ENCODE data around the gene CD83. TPM values are rescaled to one million over a fixed set of nuclear protein-coding genes. Genes with fewer than 3 reads are reported as not detected.

The CD83 gene
- polyA plus RNA-seq, 3 donors, result 74.5 to 326 (median 84.7) TPM

DNA sequence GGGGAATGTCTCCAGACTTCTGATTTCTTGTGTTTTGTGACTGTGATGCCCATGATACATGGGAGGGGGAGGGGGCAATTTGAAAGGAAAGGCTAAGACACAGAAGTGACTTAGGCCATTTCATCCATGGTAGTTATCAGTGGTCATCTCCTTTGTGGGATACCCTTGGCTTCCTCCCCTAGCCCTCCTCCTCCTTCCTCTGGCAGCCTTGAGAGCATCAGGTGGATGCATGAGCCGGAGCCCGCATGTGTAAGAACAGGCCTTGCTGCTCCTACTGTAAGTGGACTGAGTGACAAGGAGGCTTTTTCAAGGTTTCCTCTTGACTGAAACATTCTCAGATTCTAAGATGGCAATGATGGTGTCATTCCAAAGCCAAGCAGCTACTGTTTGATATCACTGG, 874 bp downstream of the CD83 start:
- no CpG with 5 or more reads among the region's 2 CpGs for WGBS (ENCODE audit: insufficient coverage)
- H3K79me2 ChIP-seq (ENCODE audit: insufficient read depth, low read length), result no peaks in the 10 kb centered on the region
- intact Hi-C loops (cut with micrococcal nuclease), result no loop called here
- Mint-ChIP-seq H3K27me3 (ENCODE audit: low read depth in 3 of 3) (peaks cover 1 to 13% (median 10%) of the 10 kb centered on the region in 3 donors), H3K4me1 (peaks cover 49% of the 10 kb centered on the region), H3K27ac (peak overlapping the region; percentile 93 to 96 (median 95)), H3K36me3 (peaks cover 29 to 47% of the 10 kb centered on the region in 2 donors), H3K4me3 (peak overlapping the region; percentile 97 to 99), H3K9me3 (peaks cover 0 to 5% (median 4%) of the 10 kb centered on the region in 7 donors)
- no peak for DNase-seq
- no peaks in the 10 kb centered on the region for H3K27me3 ChIP-seq (ENCODE audit: control insufficient read depth in 2 of 2, insufficient read depth in 2 of 2, low read length in 2 of 2)
- no peaks in the 10 kb centered on the region for H3K9me3 ChIP-seq (replicated peaks in 1 of 2; ENCODE audit: control insufficient read depth in 1 of 2, insufficient read depth in 1 of 2, low read length in 2 of 2)
- no peaks in the 10 kb centered on the region for H3K36me3 ChIP-seq (replicated peaks in 1 of 2; ENCODE audit: control insufficient read depth in 1 of 2, insufficient read depth in 2 of 2, low read length in 2 of 2)
- H4K20me1 ChIP-seq (ENCODE audit: insufficient read depth, low read length), result peaks cover 22% of the 10 kb centered on the region
- peak overlapping the region; percentile 82 for H3K4me2 ChIP-seq (replicated peaks; ENCODE audit: extremely low read depth, low read length, poor library complexity, severe bottlenecking)
- peak overlapping the region; percentile 83 to 86 for H3K27ac ChIP-seq (ENCODE audit: low read depth in 1 of 2, low read length in 2 of 2)
- peaks cover 43 to 56% of the 10 kb centered on the region in 2 donors for H3K4me1 ChIP-seq (ENCODE audit: control insufficient read depth in 1 of 2, insufficient read depth in 2 of 2, low read length in 2 of 2)
- no peak for TF ChIP-seq CTCF (IDR thresholded peaks at IDR 0.05)
- no peak overlapping the region for H2AFZ ChIP-seq (ENCODE audit: insufficient read depth, low read depth, low read length, poor library complexity, severe bottlenecking)
- H3K4me3 ChIP-seq (replicated peaks in 1 of 3; ENCODE audit: low read depth in 2 of 3, low read length in 3 of 3), result peak overlapping the region; percentile 58 to 88 (median 79)
- H3K9ac ChIP-seq (ENCODE audit: insufficient read depth, low read length, poor library complexity, severe bottlenecking), result peak overlapping the region; percentile 87

DNA sequence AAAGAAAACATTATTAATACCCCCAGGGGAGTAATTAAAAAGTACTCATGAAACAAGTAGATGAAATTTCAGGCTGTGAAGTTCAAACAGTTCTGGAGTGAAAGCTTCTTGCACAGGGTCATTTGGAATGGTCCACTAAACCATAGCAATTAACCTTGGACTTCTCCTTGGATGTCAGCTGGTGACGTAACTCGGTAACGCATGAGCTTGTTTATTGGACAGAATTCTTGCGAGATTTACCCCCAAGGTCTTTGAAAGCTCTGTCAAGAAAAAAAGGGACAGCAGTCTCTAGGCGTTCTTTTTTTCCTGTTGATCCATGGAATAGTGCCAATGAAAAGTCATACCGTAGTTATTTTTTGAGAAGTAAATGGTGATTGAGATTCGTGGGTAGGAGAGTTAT, 2.2 kb downstream of the CD83 start:
- Mint-ChIP-seq H3K4me3 (peak overlapping the region; percentile 52 to 99), H3K27ac (peak overlapping the region in 5 of 7 donors; percentile 4 to 100 (median 96)), H3K27me3 (ENCODE audit: low read depth in 3 of 3) (peaks cover 1 to 14% (median 10%) of the 10 kb centered on the region in 3 donors), H3K9me3 (peaks cover 0 to 5% (median 4%) of the 10 kb centered on the region in 7 donors), H3K4me1 (peaks cover 60% of the 10 kb centered on the region), H3K36me3 (peaks cover 33 to 57% of the 10 kb centered on the region in 2 donors)
- H4K20me1 ChIP-seq (ENCODE audit: insufficient read depth, low read length), result peaks cover 31% of the 10 kb centered on the region
- intact Hi-C loops (cut with micrococcal nuclease), result no loop called here
- 72% methylated on average over 5 of the region's 7 CpGs for WGBS (ENCODE audit: insufficient coverage)
- peak overlapping the region in 2 of 3 experiments; percentile 58 to 88 for H3K4me3 ChIP-seq (replicated peaks in 1 of 3; ENCODE audit: low read depth in 2 of 3, low read length in 3 of 3)
- H2AFZ ChIP-seq (ENCODE audit: insufficient read depth, low read depth, low read length, poor library complexity, severe bottlenecking), result no peak overlapping the region
- no peak overlapping the region for H3K27ac ChIP-seq (ENCODE audit: low read depth in 1 of 2, low read length in 2 of 2)
- H3K4me1 ChIP-seq (ENCODE audit: control insufficient read depth in 1 of 2, insufficient read depth in 2 of 2, low read length in 2 of 2), result peaks cover 52 to 69% of the 10 kb centered on the region in 2 donors
- no peaks in the 10 kb centered on the region for H3K9me3 ChIP-seq (replicated peaks in 1 of 2; ENCODE audit: control insufficient read depth in 1 of 2, insufficient read depth in 1 of 2, low read length in 2 of 2)
- no peak for TF ChIP-seq CTCF (IDR thresholded peaks at IDR 0.05)
- no peak overlapping the region for H3K9ac ChIP-seq (ENCODE audit: insufficient read depth, low read length, poor library complexity, severe bottlenecking)
- H3K4me2 ChIP-seq (replicated peaks; ENCODE audit: extremely low read depth, low read length, poor library complexity, severe bottlenecking), result peak overlapping the region; percentile 82
- no peak for DNase-seq
- peaks cover 0 to under 1% of the 10 kb centered on the region in 2 donors for H3K36me3 ChIP-seq (replicated peaks in 1 of 2; ENCODE audit: control insufficient read depth in 1 of 2, insufficient read depth in 2 of 2, low read length in 2 of 2)
- H3K79me2 ChIP-seq (ENCODE audit: insufficient read depth, low read length), result no peaks in the 10 kb centered on the region
- no peaks in the 10 kb centered on the region for H3K27me3 ChIP-seq (ENCODE audit: control insufficient read depth in 2 of 2, insufficient read depth in 2 of 2, low read length in 2 of 2)
